KG1 (cell line): Measurements from ENCODE around the gene PACS1.
"Not testable (repeated sequence)": the region's sequence is repeated elsewhere in the genome, so short reads cannot be mapped to it uniquely, and the experiment has no call there.

ENCODE experiments used
- DNase-seq: peaks from one replicate; lab custom pipeline; 2025; lab: John Stamatoyannopoulos, UW

PACS1 gene

GRCh38 chr11:66226101-66226500 lies 156.0 kb downstream of the PACS1 start:
- no peak for DNase-seq

- DNase-seq = no peak
Measured at GRCh38 chr11:66227700-66228099, 157.6 kb downstream of the PACS1 start.

- DNase-seq = no peak
Measured at GRCh38 chr11:66228521-66228920, 158.4 kb downstream of the PACS1 start.

GRCh38 chr11:66230156-66230555 lies 160.1 kb downstream of the PACS1 start:
- no peak for DNase-seq

GRCh38 chr11:66230978-66231377 lies 160.9 kb downstream of the PACS1 start:
- no peak for DNase-seq

GRCh38 chr11:66231561-66231960 lies 161.5 kb downstream of the PACS1 start:
- DNase-seq = no peak

GRCh38 chr11:66232769-66233168 lies 162.7 kb downstream of the PACS1 start:
- DNase-seq = no peak

- no peak for DNase-seq
Measured at GRCh38 chr11:66233301-66233700, 163.2 kb downstream of the PACS1 start.

GRCh38 chr11:66235141-66235540 lies 165.1 kb downstream of the PACS1 start:
- no peak for DNase-seq

GRCh38 chr11:66237867-66238266 lies 167.8 kb downstream of the PACS1 start:
- DNase-seq = no peak

- DNase-seq = no peak
Measured at GRCh38 chr11:66238786-66239413, 168.8 kb downstream of the PACS1 start.

- DNase-seq = no peak
Measured at GRCh38 chr11:66239511-66239910, 169.4 kb downstream of the PACS1 start.

- no peak for DNase-seq
Measured at GRCh38 chr11:66239998-66240780, 170.1 kb downstream of the PACS1 start.

- DNase-seq = no peak
Measured at GRCh38 chr11:66240781-66241136, 170.7 kb downstream of the PACS1 start.

GRCh38 chr11:66242095-66242765 lies 172.2 kb downstream of the PACS1 start:
- DNase-seq = no peak

- DNase-seq = no peak
Measured at GRCh38 chr11:66243782-66244535, 173.9 kb downstream of the PACS1 start.

GRCh38 chr11:66247295-66247694 lies 177.2 kb downstream of the PACS1 start:
- no peak for DNase-seq

GRCh38 chr11:66247801-66248200 lies 177.7 kb downstream of the PACS1 start:
- DNase-seq = no peak

GRCh38 chr11:66248903-66249302 lies 178.8 kb downstream of the PACS1 start:
- no peak for DNase-seq

GRCh38 chr11:66251809-66252208 lies 181.7 kb downstream of the PACS1 start:
- DNase-seq = no peak

GRCh38 chr11:66253081-66253480 lies 183.0 kb downstream of the PACS1 start:
- not testable (repeated sequence) for DNase-seq

- no peak for DNase-seq
Measured at GRCh38 chr11:66258473-66258893, 188.4 kb downstream of the PACS1 start.
